Mucosa of descending colon (tissue), 3 donors: ENCODE results near the gene SAMD1. TPM values are rescaled to one million over a fixed set of nuclear protein-coding genes. Genes with fewer than 3 reads are reported as not detected.

ENCODE experiments used
- ATAC-seq: fragments of 200-7000 bp; cut with Tn5 transposase; one replicate; pipeline ENCODE4 v1.9.1; 2020; ENCODE audit warnings: mild to moderate bottlenecking, moderate library complexity
- DNase-seq, 3 donors: peaks; one replicate each; pipeline ENCODE4 v3.0.0-alpha.2; 2020
- H3K36me3 ChIP-seq: fragments of 200-600 bp; one replicate; pipeline ENCODE4 v1.8.0; 2021; ENCODE audit warnings: low read depth, mild to moderate bottlenecking
- H3K4me1 ChIP-seq: fragments of 200-600 bp; one replicate; pipeline ENCODE4 v1.8.0; 2021; ENCODE audit warnings: low read depth, mild to moderate bottlenecking
- H3K4me3 ChIP-seq: fragments of 200-600 bp; one replicate; pipeline ENCODE4 v1.8.0; 2021; ENCODE audit warnings: mild to moderate bottlenecking
- H3K9me3 ChIP-seq: fragments of 200-600 bp; one replicate; pipeline ENCODE4 v1.8.0; 2021; ENCODE audit warnings: mild to moderate bottlenecking
- intact Hi-C, 2 donors: fragments of 100-400 bp; cut with DNase I in 1 of 2; cut with micrococcal nuclease in 1 of 2; formaldehyde crosslinking; loops; one replicate each; pipeline versions ENCODE4 v1.11.0 to v1.11.1; 2022; cut with DNase I, micrococcal nuclease
- total RNA-seq, 3 donors: library from RNA; stranded (reverse); fragmentation: NEBNext Ultra II Directional in 2 of 3; extraction: Animal tissue kit (Norgen Biotek cat#: 25700) in 2 of 3; gene quantifications; one replicate each; pipeline versions ENCODE4 v1.2.1 to v1.2.4, GENCODE V29; 2021 to 2023
- TF ChIP-seq, protein P1 (sequence below): fragments of 200-600 bp; IDR thresholded peaks from one replicate; pipeline ENCODE4 v1.8.0; 2022; ENCODE audit warnings: antibody characterized with exemption, mild to moderate bottlenecking
- donor health status: DM: no; HTN: no; CAD: no; lungs with moderate emphysema.
- donor health status: DM: no; HTN: no; CAD: no.
- donor health status: DM: no; HTN: yes; CAD: no.

Gene SAMD1
- total RNA-seq, 3 donors from 2014 or later: 39.8 to 61.8 (median 49.6) TPM

DNA sequence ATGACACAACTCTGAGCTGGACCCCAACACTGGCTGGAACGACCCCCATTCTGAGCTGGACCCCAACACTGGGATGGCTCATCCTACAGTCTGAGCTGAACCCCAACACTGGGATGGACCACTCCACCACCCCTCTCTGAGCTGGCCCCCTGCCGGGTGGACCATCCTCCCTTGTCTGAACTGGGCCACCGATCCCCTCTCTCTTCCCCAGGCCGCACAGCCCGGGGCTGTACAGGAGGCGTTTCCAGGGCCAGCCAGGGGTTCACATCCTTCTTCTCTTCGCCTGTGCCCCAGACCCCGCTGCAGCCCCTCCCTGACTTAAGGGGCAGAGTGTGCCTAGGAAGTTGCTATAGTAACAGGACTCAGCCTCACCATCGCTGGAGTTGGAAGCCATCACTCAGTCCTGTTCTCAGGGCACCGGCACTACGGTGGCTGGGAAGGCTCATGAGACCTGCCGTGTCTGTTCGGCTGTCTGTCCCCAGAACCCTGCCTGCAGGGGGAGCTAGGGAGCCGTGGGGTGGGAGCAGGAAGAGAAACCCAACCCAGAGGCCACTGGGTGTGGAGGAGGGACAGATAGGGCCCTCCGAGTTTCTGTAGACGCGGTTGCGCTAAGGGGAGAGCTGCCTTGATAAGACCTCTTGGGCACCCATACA lies 23.3 kb upstream of the SAMD1 start:
- Histone ChIP-seq H3K36me3 (no peaks in the 10 kb centered on the region), H3K9me3 (no peaks in the 10 kb centered on the region), H3K4me1 (peaks cover 37% of the 10 kb centered on the region), H3K4me3 (no peak overlapping the region)
- TF ChIP-seq, protein P1, sequence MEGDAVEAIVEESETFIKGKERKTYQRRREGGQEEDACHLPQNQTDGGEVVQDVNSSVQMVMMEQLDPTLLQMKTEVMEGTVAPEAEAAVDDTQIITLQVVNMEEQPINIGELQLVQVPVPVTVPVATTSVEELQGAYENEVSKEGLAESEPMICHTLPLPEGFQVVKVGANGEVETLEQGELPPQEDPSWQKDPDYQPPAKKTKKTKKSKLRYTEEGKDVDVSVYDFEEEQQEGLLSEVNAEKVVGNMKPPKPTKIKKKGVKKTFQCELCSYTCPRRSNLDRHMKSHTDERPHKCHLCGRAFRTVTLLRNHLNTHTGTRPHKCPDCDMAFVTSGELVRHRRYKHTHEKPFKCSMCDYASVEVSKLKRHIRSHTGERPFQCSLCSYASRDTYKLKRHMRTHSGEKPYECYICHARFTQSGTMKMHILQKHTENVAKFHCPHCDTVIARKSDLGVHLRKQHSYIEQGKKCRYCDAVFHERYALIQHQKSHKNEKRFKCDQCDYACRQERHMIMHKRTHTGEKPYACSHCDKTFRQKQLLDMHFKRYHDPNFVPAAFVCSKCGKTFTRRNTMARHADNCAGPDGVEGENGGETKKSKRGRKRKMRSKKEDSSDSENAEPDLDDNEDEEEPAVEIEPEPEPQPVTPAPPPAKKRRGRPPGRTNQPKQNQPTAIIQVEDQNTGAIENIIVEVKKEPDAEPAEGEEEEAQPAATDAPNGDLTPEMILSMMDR: no peak
- peak; percentile 60 to 77 (median 73) for DNase-seq
- ATAC-seq: no peak
- intact Hi-C loops: no loop called here

DNA sequence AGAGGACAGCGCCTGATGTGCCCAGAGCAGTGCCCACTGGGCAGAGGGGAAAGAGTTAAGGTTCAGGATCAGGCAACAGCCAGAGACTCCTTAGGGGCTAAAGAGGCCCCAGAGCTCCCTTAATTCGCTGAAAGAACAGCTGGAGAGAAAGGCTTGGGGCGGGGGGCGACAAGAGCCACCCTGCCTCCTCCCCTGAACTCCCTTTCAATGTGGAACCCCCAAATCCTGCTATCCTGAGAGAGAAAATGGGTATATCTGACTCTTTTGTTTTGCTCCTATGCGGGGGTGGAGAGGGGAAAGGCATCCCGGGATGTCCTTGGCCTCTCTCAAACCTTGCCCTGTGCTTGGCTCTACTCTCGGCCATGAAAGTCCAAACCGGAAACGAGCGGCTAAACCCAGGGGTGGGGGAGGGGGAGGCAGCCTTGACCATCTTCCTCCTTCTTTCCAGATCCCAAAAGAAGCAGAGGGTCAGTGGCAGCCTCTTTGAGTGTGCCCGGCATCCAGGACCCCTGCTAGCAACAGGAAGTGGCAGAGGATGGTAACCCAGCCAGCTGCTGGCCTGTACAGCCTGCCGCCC lies 22.3 kb upstream of the SAMD1 start:
- Histone ChIP-seq H3K4me3 (no peak overlapping the region), H3K9me3 (no peaks in the 10 kb centered on the region)

DNA sequence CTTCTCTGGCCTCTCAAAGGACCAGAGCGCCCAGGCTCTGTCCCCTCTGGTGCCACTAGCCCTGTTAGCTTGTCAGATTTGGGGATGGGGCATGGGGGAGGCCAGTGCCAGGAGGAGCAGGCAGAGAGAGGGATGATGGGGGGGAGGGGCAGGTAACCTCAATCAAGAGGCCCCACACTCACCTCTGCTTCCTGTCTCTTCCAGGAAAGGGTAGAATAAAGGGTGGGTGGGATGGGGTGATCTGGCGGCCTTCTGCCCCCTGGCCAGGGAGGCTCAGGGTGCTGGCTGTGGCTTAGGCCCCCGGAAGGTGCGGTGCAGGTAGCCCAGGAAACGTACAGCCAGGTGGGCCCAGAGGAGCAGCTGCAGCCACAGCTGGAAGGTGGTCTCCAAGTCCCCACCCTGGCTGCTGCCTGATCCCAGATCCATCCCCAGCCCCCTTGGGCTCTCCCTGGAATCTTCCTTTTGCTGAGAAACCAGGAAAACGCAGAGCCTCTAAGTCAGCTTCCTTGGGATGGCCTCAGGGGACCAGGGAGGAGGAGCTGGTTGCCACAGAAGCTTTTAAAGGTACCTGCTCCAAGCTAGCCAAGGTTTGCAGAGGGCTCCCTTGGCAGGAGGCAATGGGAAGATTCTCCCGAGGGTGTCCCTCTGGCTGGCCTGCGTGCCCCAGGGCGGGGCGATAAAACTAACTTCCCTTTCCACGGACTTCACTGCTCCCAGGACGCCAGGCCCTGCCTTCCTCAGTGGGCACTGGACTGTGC lies 21.7 kb upstream of the SAMD1 start:
- H3K9me3 ChIP-seq: no peaks in the 10 kb centered on the region
- intact Hi-C loops: no loop called here
- no peak overlapping the region for H3K4me3 ChIP-seq
- H3K36me3 ChIP-seq: no peaks in the 10 kb centered on the region
- TF ChIP-seq, protein P1: no peak
- H3K4me1 ChIP-seq: peaks cover 35% of the 10 kb centered on the region
- ATAC-seq (no peak), DNase-seq (no peak)

More for the DNA sequence above, 22.3 kb upstream of the SAMD1 start:
- no peak for ATAC-seq
- no peak for DNase-seq
- H3K4me1 ChIP-seq: peaks cover 35% of the 10 kb centered on the region
- no peaks in the 10 kb centered on the region for H3K36me3 ChIP-seq
- TF ChIP-seq, protein P1: no peak
- intact Hi-C loops: no loop called here

DNA sequence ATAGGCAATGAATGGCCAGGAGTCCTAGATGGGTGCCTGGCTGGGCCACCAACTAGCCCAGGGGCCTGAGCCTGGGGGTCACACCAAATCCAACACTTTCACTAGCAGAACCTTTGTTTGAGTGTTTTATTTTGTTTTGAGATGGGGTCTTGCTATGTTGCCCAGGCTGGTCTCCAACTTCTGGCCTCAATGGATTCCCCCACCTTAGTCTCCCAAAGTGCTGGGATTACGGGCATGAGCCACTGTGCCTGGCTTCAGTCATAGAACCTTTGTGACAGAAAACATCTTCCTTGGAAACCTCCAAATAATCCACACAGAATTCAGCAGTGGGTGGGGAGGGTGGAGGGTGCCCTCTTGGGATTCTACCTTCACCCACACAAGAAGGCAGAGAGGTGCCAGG lies 20.9 kb upstream of the SAMD1 start:
- H3K4me3 ChIP-seq: no peak overlapping the region
- DNase-seq (no peak), ATAC-seq (no peak)
- no peaks in the 10 kb centered on the region for H3K9me3 ChIP-seq
- TF ChIP-seq, protein P1: no peak
- H3K36me3 ChIP-seq: no peaks in the 10 kb centered on the region
- intact Hi-C loops: no loop called here
- peaks cover 32% of the 10 kb centered on the region for H3K4me1 ChIP-seq

DNA sequence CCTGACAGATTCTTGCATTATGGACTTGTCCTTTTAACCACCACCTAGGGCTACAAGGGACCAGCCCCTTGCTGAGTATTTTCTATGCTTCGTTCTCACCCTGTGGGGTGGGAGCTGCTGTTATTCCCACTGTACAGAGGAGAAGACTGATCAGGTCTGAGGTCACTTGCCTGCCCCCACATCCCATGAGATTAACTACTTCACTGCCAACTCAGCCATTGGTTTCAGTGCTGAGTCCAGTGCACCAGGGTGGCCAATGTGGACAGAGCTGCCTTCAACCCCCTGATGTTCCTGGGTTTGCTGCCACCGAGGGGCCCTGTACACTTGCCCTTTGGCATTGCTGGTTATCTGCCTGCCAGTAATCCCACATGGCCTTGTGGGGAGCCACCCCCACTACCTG lies 20.1 kb upstream of the SAMD1 start:
- Histone ChIP-seq H3K4me1 (peaks cover 33% of the 10 kb centered on the region), H3K36me3 (no peaks in the 10 kb centered on the region), H3K4me3 (no peak overlapping the region), H3K9me3 (no peaks in the 10 kb centered on the region)
- ATAC-seq (no peak), DNase-seq (no peak)
- TF ChIP-seq, protein P1: no peak
- intact Hi-C loops: no loop called here
